ENCODE measurements around the gene FABP3.

Gene FABP3

GRCh38 chr1:31414980-31415370 is 42.1 kb upstream of the FABP3 start:
- TF ChIP-seq CTCF (IDR thresholded peaks at IDR 0.05): no peak

GRCh38 chr1:31413405-31414001 is 40.6 kb upstream of the FABP3 start:
- TF ChIP-seq CTCF (IDR thresholded peaks at IDR 0.05): no peak

DNA sequence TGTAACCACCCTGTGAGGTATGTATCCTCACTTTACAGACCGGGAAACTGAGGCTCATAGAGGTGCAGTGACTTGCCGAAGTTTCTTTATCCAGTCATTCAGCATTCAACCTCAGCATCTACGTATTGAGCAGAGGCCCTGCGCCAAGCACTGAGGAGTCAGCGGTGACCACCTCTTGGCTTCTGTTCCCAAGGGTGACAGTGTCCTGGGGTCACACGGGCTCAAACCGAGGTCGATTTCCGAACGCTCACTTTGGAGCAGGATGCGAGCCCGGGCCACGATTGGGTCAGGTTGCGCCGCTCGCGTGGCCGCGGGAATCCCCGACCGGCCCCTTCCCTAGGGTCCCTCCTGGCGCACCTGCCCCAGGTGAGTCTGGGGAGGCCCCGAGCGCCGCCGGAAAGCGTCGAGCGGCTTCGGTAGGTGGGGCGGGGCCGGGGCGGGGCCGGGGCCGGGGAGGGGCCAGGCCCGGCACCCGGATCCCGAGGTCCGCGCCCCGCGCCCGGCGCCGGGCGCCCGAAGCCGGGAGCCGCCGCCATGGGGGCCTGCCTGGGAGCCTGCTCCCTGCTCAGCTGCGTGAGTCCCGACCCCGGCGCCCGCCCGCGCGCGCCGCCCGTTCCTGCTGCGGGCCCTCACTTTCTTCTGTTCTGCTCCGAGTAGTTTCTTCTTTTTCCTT is 40.0 kb upstream of the FABP3 start, which contains the start of gene SERINC2:
TSS of gene SERINC2 (plus strand) at position 482 of the 673 bp plus-strand sequence. CDS start at position 535, 53 bp downstream.
- no peak for TF ChIP-seq CTCF (IDR thresholded peaks at IDR 0.05)

- no peak for TF ChIP-seq CTCF (IDR thresholded peaks at IDR 0.05)
Observed at GRCh38 chr1:31412205-31412604, 39.3 kb upstream of the FABP3 start.

DNA sequence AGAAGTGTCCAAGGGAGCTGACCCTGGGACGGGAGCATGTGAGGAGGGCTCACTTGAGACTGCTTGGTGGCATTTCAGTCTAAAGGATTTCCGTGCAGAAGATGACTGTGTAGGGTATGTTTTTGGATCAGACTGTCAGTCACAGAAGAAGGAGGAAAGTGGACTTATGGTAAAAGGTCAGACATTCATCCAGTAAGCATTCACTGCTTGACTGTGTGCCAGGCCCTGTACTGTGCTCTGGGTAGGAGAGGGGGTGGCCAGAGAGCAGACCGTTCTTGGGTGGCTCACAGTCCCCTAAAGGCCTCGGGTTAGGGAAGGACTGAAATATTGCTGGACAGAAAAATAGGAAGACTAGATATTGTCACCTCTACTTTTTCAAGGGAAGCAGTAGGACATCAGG is 38.0 kb upstream of the FABP3 start:
- no peak for TF ChIP-seq CTCF (IDR thresholded peaks at IDR 0.05)

DNA sequence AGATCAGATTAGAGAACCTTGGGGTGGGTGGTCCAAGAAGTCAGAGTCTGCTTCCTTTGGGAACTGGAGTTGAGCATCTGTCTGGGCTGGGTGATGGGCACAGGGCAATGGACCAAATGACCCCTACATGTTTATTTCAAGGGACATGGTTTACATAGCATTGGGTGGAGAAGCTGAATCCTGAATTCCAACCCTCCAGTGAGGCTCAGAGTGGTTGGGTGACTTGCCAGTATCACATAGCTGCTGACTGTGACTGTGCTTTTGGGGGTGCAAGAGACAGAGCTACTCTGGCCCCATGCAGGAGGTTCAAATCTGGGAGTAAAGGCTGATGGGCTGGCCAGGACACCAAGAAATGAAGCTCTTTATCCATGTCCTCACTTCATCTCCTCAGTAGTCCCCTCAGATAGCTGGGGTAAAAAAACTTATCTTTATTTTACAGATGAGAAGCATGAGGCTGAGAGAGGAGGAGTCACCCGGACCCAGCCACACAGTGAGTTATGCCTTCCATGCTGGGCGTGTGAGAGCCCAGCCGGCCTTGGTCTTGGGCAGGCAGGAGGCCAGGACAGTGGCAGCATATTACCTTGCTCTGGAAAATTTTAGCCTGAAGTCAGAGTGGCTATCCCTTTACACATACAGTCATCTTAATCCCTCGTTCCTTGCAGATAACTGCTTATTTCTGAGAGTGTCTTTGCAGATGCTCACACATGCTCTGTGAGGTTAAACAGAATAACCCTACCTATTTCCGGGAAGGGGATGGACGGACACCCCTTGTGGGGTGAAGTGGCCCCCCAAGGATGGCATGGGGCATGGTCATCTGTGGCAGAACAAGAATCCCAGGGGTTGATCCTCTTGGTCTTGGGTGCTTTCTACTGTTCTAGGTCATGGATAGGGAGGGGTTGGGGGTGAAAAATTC is 37.3 kb upstream of the FABP3 start:
- TF ChIP-seq CTCF (IDR thresholded peaks at IDR 0.05): no peak

DNA sequence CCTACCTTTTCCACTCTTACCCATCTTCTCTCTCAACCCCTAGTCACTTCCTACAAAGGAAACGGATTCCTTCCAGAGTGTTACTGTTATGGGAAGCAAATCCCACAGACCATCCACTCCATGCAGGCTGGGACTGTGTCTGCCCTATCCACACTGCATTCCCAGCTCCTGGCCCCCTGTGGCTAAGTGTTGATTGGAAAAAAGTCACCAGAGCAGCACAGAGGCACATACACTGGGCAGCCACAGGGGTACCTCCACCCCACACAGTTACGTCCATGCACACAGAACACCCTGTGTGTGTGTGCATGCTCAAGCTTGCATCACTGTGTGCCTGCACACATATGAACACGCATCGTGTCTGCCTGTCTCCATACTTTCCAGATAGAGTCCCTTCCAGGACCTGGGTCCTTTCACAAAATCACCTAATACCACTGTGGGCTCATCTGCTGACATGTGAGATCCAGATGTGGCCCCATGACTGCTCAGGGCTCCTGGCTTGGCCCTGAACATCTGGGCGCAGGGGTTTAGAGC is 36.0 kb upstream of the FABP3 start:
- TF ChIP-seq CTCF (IDR thresholded peaks at IDR 0.05): no peak
